ENCODE results near the gene C11orf21.

DNA sequence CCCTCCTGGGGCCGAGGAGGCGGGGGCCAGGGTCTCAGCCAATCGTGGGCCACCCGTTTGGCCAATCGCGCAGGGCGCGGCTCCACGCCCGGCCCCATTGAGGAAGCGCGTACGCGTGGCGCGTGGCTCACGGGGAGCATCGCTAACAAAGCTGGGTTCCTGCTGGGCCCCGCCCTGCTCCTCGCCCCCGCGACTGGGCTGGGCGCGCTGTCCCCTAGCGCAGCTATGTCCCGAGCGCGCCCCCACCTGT lies 30.7 kb downstream of the C11orf21 start:
- TF ChIP-seq TCF7L2 (IDR thresholded peaks at IDR 0.05; ENCODE audit: low read depth, low read length) = no peak
- TF ChIP-seq SAFB (IDR thresholded peaks at IDR 0.05; ENCODE audit: borderline replicate concordance, low read depth, low read length) = no peak
- TF ChIP-seq MTF1 (CRISPR knock-in tag; IDR thresholded peaks at IDR 0.05; ENCODE audit: borderline replicate concordance) = no peak
- TF ChIP-seq RAD21 (CRISPR knock-in tag; conservative IDR thresholded peaks at IDR 0.05 in 1 of 2, IDR thresholded peaks at IDR 0.05 in 1 of 2) = no peak
- TF ChIP-seq FOS (IDR thresholded peaks at IDR 0.05; ENCODE audit: extremely low read depth, insufficient read length) = no peak

Measured in K562 (cell line).